Measurements from ENCODE around the gene PTH2R. TPM values are rescaled to one million over a fixed set of nuclear protein-coding genes. Genes with fewer than 3 reads are reported as not detected.

PTH2R gene
- total and polyA plus RNA-seq, 2 of the 13 experiments (the other 11 are each of a cell fraction or from before 2014, with no cell fraction given): 0.04 TPM; not detected in 1

GRCh38 chr2:208363485-208363884, 43.1 kb upstream of the PTH2R start:
- Histone ChIP-seq H3K9me3 (ENCODE audit: low read length) (peaks cover 13% of the 10 kb centered on the region), H3K4me1 (ENCODE audit: insufficient read depth, low read length) (no peaks in the 10 kb centered on the region), H3K36me3 (replicated peaks in 1 of 2; ENCODE audit: control insufficient read depth in 1 of 2, insufficient read depth in 2 of 2, low read length in 2 of 2) (no peaks in the 10 kb centered on the region), H3K9ac (ENCODE audit: insufficient read depth, low read depth, low read length) (no peak overlapping the region), H3K4me3 (replicated peaks in 1 of 3; ENCODE audit: insufficient read depth in 1 of 3, low read depth in 2 of 3, low read length in 3 of 3) (no peak overlapping the region), H3K27me3 (ENCODE audit: control insufficient read depth in 1 of 2, insufficient read depth in 2 of 2, low read length in 2 of 2) (no peaks in the 10 kb centered on the region), H4K20me1 (ENCODE audit: insufficient read depth, low read length) (no peaks in the 10 kb centered on the region), H3K79me2 (ENCODE audit: insufficient read depth, low read length) (no peaks in the 10 kb centered on the region), H3K27ac (ENCODE audit: extremely low read length, insufficient read depth, low read length) (no peak overlapping the region), H2AFZ (ENCODE audit: low read length) (no peak overlapping the region), H3K4me2 (ENCODE audit: low read depth, low read length) (no peak overlapping the region)
- DNase-seq (ENCODE audit: low spot score) (no peak), FAIRE-seq (no peak), ATAC-seq (no peak)
- BruUV-seq (replicated peaks): no TSS peak
- intact Hi-C loops (cut with micrococcal nuclease; ENCODE audit: unreplicated experiment) (no loop called here), in situ Hi-C loops (cut with HindIII; ENCODE audit: extremely low pct_ligation_motif_present, low pct_unique_long_range_greater_than_20kb) (no loop called here)
- WGBS (ENCODE audit: low lambda C conversion rate): 16% methylated on average over 2 of the region's 2 CpGs
- POLR2A ChIA-PET: no interaction called here
- CTCF ChIA-PET (ENCODE audit: low intra/inter-chr PET ratio, low total read pairs): no interaction called here
- no peak for TF ChIP-seq KLF11 (CRISPR knock-in tag; IDR thresholded peaks at IDR 0.05)
- no peak for TF ChIP-seq SAFB2 (CRISPR knock-in tag; IDR thresholded peaks at IDR 0.05; ENCODE audit: borderline replicate concordance, low read depth)
- TF ChIP-seq DMAP1 (CRISPR knock-in tag; IDR thresholded peaks at IDR 0.05): no peak
- no peak for TF ChIP-seq FOSL1 (CRISPR knock-in tag; IDR thresholded peaks at IDR 0.05; ENCODE audit: borderline replicate concordance)
- no peak for TF ChIP-seq ZBTB49 (CRISPR knock-in tag; IDR thresholded peaks at IDR 0.05; ENCODE audit: borderline replicate concordance)
- no peak for TF ChIP-seq NFE2L1 (CRISPR knock-in tag; IDR thresholded peaks at IDR 0.05; ENCODE audit: borderline replicate concordance)

Measured in HepG2 (cell line).